ENCODE measurements around the gene KNDC1. TPM values are rescaled to one million over a fixed set of nuclear protein-coding genes. Genes with fewer than 3 reads are reported as not detected.

KNDC1 gene
- total RNA-seq, 2 donors from 2014 or later = 0.59 to 1.8 TPM

DNA sequence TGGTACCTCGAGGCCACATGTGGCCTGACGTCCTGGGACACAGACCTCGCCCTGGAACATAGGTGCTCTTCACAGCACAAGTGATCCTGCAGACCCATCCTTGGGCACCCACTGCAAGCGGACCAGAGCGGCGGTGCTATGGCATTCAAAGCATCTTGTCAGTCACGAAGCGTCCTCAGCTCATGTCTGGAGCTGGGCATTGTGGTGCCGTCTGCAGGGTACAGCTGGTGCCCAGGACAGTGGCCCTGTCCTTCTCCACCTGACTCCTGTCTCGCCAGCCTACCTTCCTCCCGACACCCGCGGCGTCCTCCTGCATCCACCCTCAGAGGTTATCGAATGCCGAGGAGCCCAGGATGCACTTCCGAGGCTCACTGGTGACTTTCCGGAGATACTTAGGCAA lies 45.8 kb upstream of the KNDC1 start:
- no peak overlapping the region for H3K4me3 ChIP-seq
- no peaks in the 10 kb centered on the region for H3K9me3 ChIP-seq
- no peak overlapping the region for H3K27ac ChIP-seq
- no peak for TF ChIP-seq CTCF (IDR thresholded peaks at IDR 0.05)
- H3K27me3 ChIP-seq = no peaks in the 10 kb centered on the region
- no peak for DNase-seq (ENCODE audit: low spot score)
- H3K4me1 ChIP-seq = no peaks in the 10 kb centered on the region
- H3K36me3 ChIP-seq = no peaks in the 10 kb centered on the region

GRCh38 chr10:133114726-133115452 lies 45.1 kb upstream of the KNDC1 start:
- Histone ChIP-seq H3K27me3 (no peaks in the 10 kb centered on the region), H3K36me3 (no peaks in the 10 kb centered on the region), H3K27ac (no peak overlapping the region), H3K9me3 (no peaks in the 10 kb centered on the region), H3K4me3 (no peak overlapping the region), H3K4me1 (no peaks in the 10 kb centered on the region)
- DNase-seq (ENCODE audit: low spot score) = no peak
- TF ChIP-seq CTCF (IDR thresholded peaks at IDR 0.05) = no peak

- no peak for TF ChIP-seq CTCF (IDR thresholded peaks at IDR 0.05)
- Histone ChIP-seq H3K4me3 (no peak overlapping the region), H3K9me3 (no peaks in the 10 kb centered on the region), H3K36me3 (no peaks in the 10 kb centered on the region), H3K4me1 (no peaks in the 10 kb centered on the region), H3K27ac (no peak overlapping the region), H3K27me3 (no peaks in the 10 kb centered on the region)
- DNase-seq (ENCODE audit: low spot score) = no peak
These were observed 44.6 kb upstream of the KNDC1 start for GRCh38 chr10:133115453-133115842.

GRCh38 chr10:133115976-133116375 lies 44.0 kb upstream of the KNDC1 start:
- no peaks in the 10 kb centered on the region for H3K36me3 ChIP-seq
- no peaks in the 10 kb centered on the region for H3K9me3 ChIP-seq
- H3K4me3 ChIP-seq = no peak overlapping the region
- TF ChIP-seq CTCF (IDR thresholded peaks at IDR 0.05) = no peak
- H3K27me3 ChIP-seq = no peaks in the 10 kb centered on the region
- no peak for DNase-seq (ENCODE audit: low spot score)
- H3K27ac ChIP-seq = no peak overlapping the region
- H3K4me1 ChIP-seq = no peaks in the 10 kb centered on the region

GRCh38 chr10:133116455-133116854 lies 43.6 kb upstream of the KNDC1 start:
- TF ChIP-seq CTCF (IDR thresholded peaks at IDR 0.05) = no peak
- H3K4me3 ChIP-seq = no peak overlapping the region
- no peaks in the 10 kb centered on the region for H3K9me3 ChIP-seq
- H3K27ac ChIP-seq = no peak overlapping the region
- no peaks in the 10 kb centered on the region for H3K36me3 ChIP-seq
- no peak for DNase-seq (ENCODE audit: low spot score)
- no peaks in the 10 kb centered on the region for H3K4me1 ChIP-seq
- no peaks in the 10 kb centered on the region for H3K27me3 ChIP-seq
